ENCODE results near the gene CD38.

- TF ChIP-seq CTCF (IDR thresholded peaks at IDR 0.05), result no peak
- no peak for TF ChIP-seq POLR2AphosphoS5 (IDR thresholded peaks at IDR 0.05)
- no peak for TF ChIP-seq EP300 (IDR thresholded peaks at IDR 0.05)
- TF ChIP-seq POLR2A (IDR thresholded peaks at IDR 0.05), result no peak
Observed at GRCh38 chr4:15742083-15742582, 36.0 kb upstream of the CD38 start.

Data from suprapubic skin (tissue), 4 donors.